COLO829 (cell line): ENCODE data around the gene PABPC4L.
"Not testable (repeated sequence)": the region's sequence is repeated elsewhere in the genome, so short reads cannot be mapped to it uniquely, and the experiment has no call there.

Source experiments
- DNase-seq: peaks from one replicate; pipeline ENCODE4 v3.0.0; 2012; ENCODE audit warnings: low spot score

PABPC4L gene

GRCh38 chr4:134201216-134202161, at the start of gene PABPC4L:
Gene PABPC4L, minus strand, starts transcription at chr4:134201789. Its CDS starts 770 bp downstream, at chr4:134201019.
- no peak for DNase-seq

GRCh38 chr4:134251322-134251721, 49.7 kb upstream of the PABPC4L start:
- DNase-seq, result no peak

- DNase-seq, result no peak
These were observed 42.4 kb upstream of the PABPC4L start for GRCh38 chr4:134243742-134244713.

GRCh38 chr4:134219043-134219442, 17.5 kb upstream of the PABPC4L start:
- no peak for DNase-seq

- no peak for DNase-seq
These were observed 14.8 kb upstream of the PABPC4L start for GRCh38 chr4:134216411-134216810.

- DNase-seq, result no peak
These were observed 14.2 kb upstream of the PABPC4L start for GRCh38 chr4:134215620-134216344.

GRCh38 chr4:134207955-134208354, 6.4 kb upstream of the PABPC4L start:
- DNase-seq, result not testable (repeated sequence)

- no peak for DNase-seq
These were observed 772 bp upstream of the PABPC4L start for GRCh38 chr4:134202166-134202956.

- DNase-seq, result no peak
These were observed 776 bp downstream of the PABPC4L start for GRCh38 chr4:134200811-134201215.

GRCh38 chr4:134189949-134190348, 11.6 kb downstream of the PABPC4L start:
- no peak for DNase-seq

- DNase-seq, result no peak
These were observed 12.1 kb downstream of the PABPC4L start for GRCh38 chr4:134189480-134189879.

- no peak for DNase-seq
These were observed 22.9 kb downstream of the PABPC4L start for GRCh38 chr4:134178706-134179105.

- DNase-seq, result no peak
These were observed 27.3 kb downstream of the PABPC4L start for GRCh38 chr4:134174271-134174670.

- no peak for DNase-seq
These were observed 41.4 kb downstream of the PABPC4L start for GRCh38 chr4:134160211-134160610.

GRCh38 chr4:134154097-134154496, 47.5 kb downstream of the PABPC4L start:
- DNase-seq, result no peak

GRCh38 chr4:134147941-134148340, 53.6 kb downstream of the PABPC4L start:
- DNase-seq, result no peak
